Measurements from ENCODE around the gene ADAMTS10. TPM values are rescaled to one million over a fixed set of nuclear protein-coding genes. Genes with fewer than 3 reads are reported as not detected.

The ADAMTS10 gene
- total and polyA plus RNA-seq, 2 experiments from 2014 or later = 15.8 to 22.1 TPM

DNA sequence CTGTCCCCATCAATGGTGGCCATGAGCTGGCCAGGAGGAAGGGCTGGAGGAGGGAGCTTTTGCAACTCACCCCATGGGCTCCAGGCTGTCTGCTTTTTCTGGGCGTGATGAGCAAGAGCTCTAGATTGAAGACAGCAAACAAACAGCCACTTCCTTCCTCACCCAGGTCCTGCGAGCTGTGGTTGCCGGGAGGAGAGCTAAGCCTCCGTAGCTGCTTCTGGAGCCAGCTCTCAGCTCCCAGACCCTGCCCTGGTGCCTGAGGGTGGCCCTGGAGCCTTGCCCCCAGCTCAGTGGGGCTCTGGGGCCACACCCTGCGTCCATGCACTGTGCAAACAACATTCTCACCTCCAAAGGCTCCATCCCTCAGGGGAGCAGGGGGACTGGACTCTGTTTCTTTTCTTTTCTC is 39.5 kb downstream of the ADAMTS10 start:
- TF ChIP-seq, protein P1, sequence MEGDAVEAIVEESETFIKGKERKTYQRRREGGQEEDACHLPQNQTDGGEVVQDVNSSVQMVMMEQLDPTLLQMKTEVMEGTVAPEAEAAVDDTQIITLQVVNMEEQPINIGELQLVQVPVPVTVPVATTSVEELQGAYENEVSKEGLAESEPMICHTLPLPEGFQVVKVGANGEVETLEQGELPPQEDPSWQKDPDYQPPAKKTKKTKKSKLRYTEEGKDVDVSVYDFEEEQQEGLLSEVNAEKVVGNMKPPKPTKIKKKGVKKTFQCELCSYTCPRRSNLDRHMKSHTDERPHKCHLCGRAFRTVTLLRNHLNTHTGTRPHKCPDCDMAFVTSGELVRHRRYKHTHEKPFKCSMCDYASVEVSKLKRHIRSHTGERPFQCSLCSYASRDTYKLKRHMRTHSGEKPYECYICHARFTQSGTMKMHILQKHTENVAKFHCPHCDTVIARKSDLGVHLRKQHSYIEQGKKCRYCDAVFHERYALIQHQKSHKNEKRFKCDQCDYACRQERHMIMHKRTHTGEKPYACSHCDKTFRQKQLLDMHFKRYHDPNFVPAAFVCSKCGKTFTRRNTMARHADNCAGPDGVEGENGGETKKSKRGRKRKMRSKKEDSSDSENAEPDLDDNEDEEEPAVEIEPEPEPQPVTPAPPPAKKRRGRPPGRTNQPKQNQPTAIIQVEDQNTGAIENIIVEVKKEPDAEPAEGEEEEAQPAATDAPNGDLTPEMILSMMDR (IDR thresholded peaks at IDR 0.05; ENCODE audit: poor library complexity) = no peak
- TF ChIP-seq EZH2phosphoT487 (IDR thresholded peaks at IDR 0.05; ENCODE audit: low read depth, severe bottlenecking, unreplicated experiment) (no peak), EZH2 (IDR thresholded peaks at IDR 0.05; ENCODE audit: borderline replicate concordance) (no peak)
- no peaks in the 10 kb centered on the region for H3K79me2 ChIP-seq
- WGBS (ENCODE audit: low lambda C conversion rate, missing lambda C conversion rate) = 28% methylated on average over 5 of the region's 5 CpGs
- H3K27ac ChIP-seq = no peak overlapping the region
- no peaks in the 10 kb centered on the region for H3K27me3 ChIP-seq
- no peaks in the 10 kb centered on the region for H3K9me2 ChIP-seq (replicated peaks; ENCODE audit: insufficient read depth)
- no peaks in the 10 kb centered on the region for H3K36me3 ChIP-seq (replicated peaks; ENCODE audit: insufficient read depth, low read depth)
- H3K4me2 ChIP-seq = no peak overlapping the region
- H3K4me3 ChIP-seq = no peak overlapping the region
- no peak for DNase-seq (ENCODE audit: low spot score)
- no peak overlapping the region for H2AFZ ChIP-seq
- no peaks in the 10 kb centered on the region for H3K4me1 ChIP-seq (ENCODE audit: insufficient read depth)
- H4K20me1 ChIP-seq (ENCODE audit: insufficient read depth, poor library complexity, severe bottlenecking) = no peaks in the 10 kb centered on the region
- no peaks in the 10 kb centered on the region for H3K9me3 ChIP-seq (ENCODE audit: low read depth)

DNA sequence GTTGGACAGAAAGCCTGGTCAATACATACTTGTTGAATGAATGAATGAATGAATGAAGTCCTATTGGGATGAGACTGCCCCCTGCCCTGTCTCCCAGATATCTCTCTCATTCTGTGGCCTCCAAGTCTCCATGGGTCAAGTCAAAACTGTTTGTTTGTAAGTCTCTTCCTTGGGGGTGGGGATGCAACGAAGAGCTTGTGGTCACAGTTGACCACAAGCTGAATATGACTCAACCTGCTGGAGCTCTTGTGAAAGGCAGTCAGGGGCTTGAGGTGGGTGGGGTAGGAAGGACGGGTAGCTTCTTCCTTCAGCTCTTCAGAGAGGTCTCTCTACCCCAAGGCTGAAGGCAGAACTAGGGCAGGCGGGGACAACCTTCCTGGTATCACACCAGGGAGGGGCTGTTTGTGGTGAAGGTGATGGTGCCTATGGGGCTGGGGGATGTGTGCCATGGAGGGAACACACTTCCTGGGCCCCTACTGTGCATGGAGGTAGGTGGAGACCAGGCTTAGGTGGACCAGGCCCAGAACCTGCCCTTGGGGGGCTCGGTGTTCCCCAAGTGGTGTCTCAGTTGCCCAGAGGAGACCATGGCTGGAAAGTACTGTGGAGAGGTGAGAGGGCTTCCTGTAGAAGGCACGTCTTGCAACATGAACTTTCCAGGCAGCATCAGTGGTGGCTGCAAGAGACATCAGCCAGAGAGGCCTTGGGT is 41.3 kb downstream of the ADAMTS10 start:
- no peak for DNase-seq (ENCODE audit: low spot score)
- TF ChIP-seq, protein P1 (IDR thresholded peaks at IDR 0.05; ENCODE audit: poor library complexity) = no peak
- no peak for TF ChIP-seq EZH2 (IDR thresholded peaks at IDR 0.05; ENCODE audit: borderline replicate concordance)
- TF ChIP-seq EZH2phosphoT487 (IDR thresholded peaks at IDR 0.05; ENCODE audit: low read depth, severe bottlenecking, unreplicated experiment) = no peak
- H3K4me2 ChIP-seq = no peak overlapping the region
- H2AFZ ChIP-seq = no peak overlapping the region
- no peaks in the 10 kb centered on the region for H3K9me2 ChIP-seq (replicated peaks; ENCODE audit: insufficient read depth)
- no peaks in the 10 kb centered on the region for H4K20me1 ChIP-seq (ENCODE audit: insufficient read depth, poor library complexity, severe bottlenecking)
- H3K4me1 ChIP-seq (ENCODE audit: insufficient read depth) = no peaks in the 10 kb centered on the region
- 75% methylated on average over 5 of the region's 5 CpGs for WGBS (ENCODE audit: low lambda C conversion rate, missing lambda C conversion rate)
- H3K79me2 ChIP-seq = no peaks in the 10 kb centered on the region
- H3K27ac ChIP-seq = no peak overlapping the region
- H3K27me3 ChIP-seq = no peaks in the 10 kb centered on the region
- H3K4me3 ChIP-seq = no peak overlapping the region
- H3K9me3 ChIP-seq (ENCODE audit: low read depth) = no peaks in the 10 kb centered on the region
- no peaks in the 10 kb centered on the region for H3K36me3 ChIP-seq (replicated peaks; ENCODE audit: insufficient read depth, low read depth)

DNA sequence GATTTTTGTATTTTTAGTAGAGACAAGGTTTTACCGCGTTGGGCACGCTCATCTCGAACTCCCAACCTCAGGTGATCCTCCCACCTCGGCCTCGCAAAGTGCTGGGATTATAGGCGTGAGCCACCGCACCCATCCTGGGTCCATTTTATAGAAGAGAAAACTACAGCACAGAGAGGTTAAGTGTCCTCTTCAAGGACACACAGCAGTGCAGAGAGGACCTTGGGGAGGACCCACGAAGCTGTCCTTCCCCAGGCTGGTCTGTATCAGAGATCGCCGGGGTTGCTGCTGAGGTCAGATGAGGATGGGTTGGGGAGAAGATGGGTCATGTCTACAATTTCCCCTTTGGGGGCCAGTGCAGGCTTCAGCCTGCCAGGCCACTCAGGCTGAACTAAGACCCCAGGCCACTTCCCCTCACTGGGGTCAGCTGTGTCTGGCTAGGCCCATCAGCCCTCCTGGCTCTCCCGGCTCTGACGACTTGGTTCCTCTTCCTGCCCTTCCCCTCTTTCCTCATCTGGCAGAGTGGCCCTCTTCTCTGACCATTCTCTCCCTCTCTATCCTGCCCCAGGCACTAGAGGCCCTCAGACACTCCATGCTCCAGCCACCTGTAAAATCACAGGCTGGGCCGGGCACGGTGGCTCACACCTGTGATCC is 42.9 kb downstream of the ADAMTS10 start:
- WGBS (ENCODE audit: low lambda C conversion rate, missing lambda C conversion rate) = 90% methylated on average over 15 of the region's 15 CpGs
- no peaks in the 10 kb centered on the region for H4K20me1 ChIP-seq (ENCODE audit: insufficient read depth, poor library complexity, severe bottlenecking)
- H2AFZ ChIP-seq = no peak overlapping the region
- H3K4me3 ChIP-seq = no peak overlapping the region
- H3K4me1 ChIP-seq (ENCODE audit: insufficient read depth) = no peaks in the 10 kb centered on the region
- DNase-seq (ENCODE audit: low spot score) = no peak
- no peaks in the 10 kb centered on the region for H3K27me3 ChIP-seq
- H3K27ac ChIP-seq = no peak overlapping the region
- H3K9me2 ChIP-seq (replicated peaks; ENCODE audit: insufficient read depth) = no peaks in the 10 kb centered on the region
- H3K9me3 ChIP-seq (ENCODE audit: low read depth) = no peaks in the 10 kb centered on the region
- no peaks in the 10 kb centered on the region for H3K36me3 ChIP-seq (replicated peaks; ENCODE audit: insufficient read depth, low read depth)
- no peak overlapping the region for H3K4me2 ChIP-seq
- no peak for TF ChIP-seq EZH2 (IDR thresholded peaks at IDR 0.05; ENCODE audit: borderline replicate concordance)
- TF ChIP-seq, protein P1 (IDR thresholded peaks at IDR 0.05; ENCODE audit: poor library complexity) = no peak
- no peak for TF ChIP-seq EZH2phosphoT487 (IDR thresholded peaks at IDR 0.05; ENCODE audit: low read depth, severe bottlenecking, unreplicated experiment)
- no peaks in the 10 kb centered on the region for H3K79me2 ChIP-seq
